KMS-11 (cell line): ENCODE results near the gene EPHB2.

Experiments
- H2AFZ ChIP-seq: fragments of 200-600 bp; sonication (generic); 2 replicates; pipeline ENCODE4 v1.6.1; 2016; ENCODE audit warnings: antibody characterized with exemption, mixed run types, low read depth
- H3K27ac ChIP-seq: fragments of 200-600 bp; sonication (generic); 2 replicates; pipeline ENCODE4 v1.6.1; 2016; ENCODE audit warnings: mild to moderate bottlenecking, mixed run types
- H3K27me3 ChIP-seq: fragments of 200-600 bp; sonication (generic); 2 replicates; pipeline ENCODE4 v1.6.1; 2017; ENCODE audit warnings: mild to moderate bottlenecking, low read depth, mixed run types, moderate library complexity; ENCODE audit not compliant: insufficient read depth
- H3K36me3 ChIP-seq: fragments of 200-600 bp; sonication (generic); 2 replicates; pipeline ENCODE4 v1.6.1; 2017; ENCODE audit warnings: mild to moderate bottlenecking, mixed run types; ENCODE audit not compliant: insufficient read depth
- H3K4me1 ChIP-seq: fragments of 200-600 bp; sonication (generic); 2 replicates; pipeline ENCODE4 v1.6.1; 2016; ENCODE audit warnings: mild to moderate bottlenecking, low read depth, mixed run types; ENCODE audit not compliant: poor library complexity, severe bottlenecking
- H3K4me2 ChIP-seq: fragments of 200-600 bp; sonication (generic); 2 replicates; pipeline ENCODE4 v1.7.0; 2016; ENCODE audit warnings: mild to moderate bottlenecking, mixed run types
- H3K4me3 ChIP-seq: fragments of 200-600 bp; sonication (generic); IDR thresholded peaks from 2 replicates; pipeline ENCODE4 v1.6.1; 2017; ENCODE audit warnings: low read depth, low read length, mixed read lengths; ENCODE audit not compliant: insufficient read depth
- H3K79me2 ChIP-seq: fragments of 200-600 bp; sonication (generic); 2 replicates; pipeline ENCODE4 v1.6.1; 2016; ENCODE audit warnings: low read depth, mixed run types; ENCODE audit not compliant: insufficient read depth
- H3K9ac ChIP-seq: fragments of 200-600 bp; sonication (generic); 2 replicates; pipeline ENCODE4 v1.6.1; 2016; ENCODE audit warnings: mild to moderate bottlenecking, mixed run types
- H4K20me1 ChIP-seq: fragments of 200-600 bp; sonication (generic); 2 replicates; pipeline ENCODE4 v1.6.1; 2016; ENCODE audit warnings: mild to moderate bottlenecking, mixed run types; ENCODE audit not compliant: insufficient read depth
- CTCF ChIP-seq: fragments of 200-600 bp; sonication (generic); conservative IDR thresholded peaks from 2 replicates; pipeline ENCODE4 v1.6.1; 2017; ENCODE audit warnings: low read depth, mild to moderate bottlenecking, antibody characterized with exemption, low read length, moderate library complexity, mixed read lengths

The EPHB2 gene

DNA sequence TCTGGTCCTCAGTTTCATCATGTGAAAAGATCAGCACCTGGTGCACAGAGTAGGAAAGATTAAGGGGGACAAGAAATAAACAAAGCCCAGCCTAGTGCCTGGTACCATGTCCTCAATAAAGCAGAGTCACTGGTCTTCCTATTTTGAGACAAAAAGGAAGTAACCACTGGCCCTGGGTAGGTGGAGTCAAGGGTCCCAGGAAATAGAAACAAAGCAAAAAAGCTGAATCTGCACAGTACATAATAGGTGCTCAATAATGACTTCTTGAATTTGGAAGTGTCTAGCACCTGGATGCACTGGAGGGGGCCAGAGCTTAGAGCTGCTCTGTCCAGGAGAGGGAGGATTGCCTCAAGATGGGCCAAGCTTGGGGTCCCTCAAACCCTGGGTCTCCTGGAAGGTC, 1.9 kb upstream of the EPHB2 start:
- no peak overlapping the region for H3K27ac ChIP-seq
- H3K36me3 ChIP-seq: no peaks in the 10 kb centered on the region
- no peak overlapping the region for H3K4me2 ChIP-seq
- no peak overlapping the region for H3K9ac ChIP-seq
- TF ChIP-seq CTCF: no peak
- H3K27me3 ChIP-seq: peaks cover 60% of the 10 kb centered on the region
- no peaks in the 10 kb centered on the region for H4K20me1 ChIP-seq
- no peak overlapping the region for H3K4me3 ChIP-seq
- H3K79me2 ChIP-seq: no peaks in the 10 kb centered on the region
- peaks cover 16% of the 10 kb centered on the region for H3K4me1 ChIP-seq
- H2AFZ ChIP-seq: no peak overlapping the region

DNA sequence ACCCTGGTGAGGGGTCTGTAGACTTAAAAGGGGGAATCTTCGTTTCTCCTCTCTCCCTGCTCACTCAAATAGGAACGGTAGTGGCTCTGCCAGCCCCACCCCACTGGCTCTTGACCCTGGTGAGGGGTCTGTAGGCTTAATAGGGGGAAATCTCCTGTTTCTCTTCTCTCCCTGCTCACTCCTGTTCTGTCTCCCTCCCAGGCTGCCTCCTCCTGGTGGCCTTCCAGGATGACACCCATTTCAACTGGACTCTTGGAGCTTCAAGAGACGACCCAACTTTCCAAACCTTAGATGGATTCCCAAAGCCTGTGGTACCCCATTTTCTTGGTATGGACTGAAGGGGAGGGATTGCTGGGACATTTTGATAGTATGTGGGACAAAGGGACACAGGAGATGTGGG, 1.4 kb upstream of the EPHB2 start:
- Histone ChIP-seq H2AFZ (no peak overlapping the region), H3K4me2 (no peak overlapping the region), H4K20me1 (no peaks in the 10 kb centered on the region), H3K4me1 (peaks cover 16% of the 10 kb centered on the region), H3K36me3 (no peaks in the 10 kb centered on the region), H3K27ac (no peak overlapping the region), H3K27me3 (peaks cover 63% of the 10 kb centered on the region), H3K4me3 (no peak overlapping the region), H3K9ac (no peak overlapping the region), H3K79me2 (no peaks in the 10 kb centered on the region)
- TF ChIP-seq CTCF: no peak

DNA sequence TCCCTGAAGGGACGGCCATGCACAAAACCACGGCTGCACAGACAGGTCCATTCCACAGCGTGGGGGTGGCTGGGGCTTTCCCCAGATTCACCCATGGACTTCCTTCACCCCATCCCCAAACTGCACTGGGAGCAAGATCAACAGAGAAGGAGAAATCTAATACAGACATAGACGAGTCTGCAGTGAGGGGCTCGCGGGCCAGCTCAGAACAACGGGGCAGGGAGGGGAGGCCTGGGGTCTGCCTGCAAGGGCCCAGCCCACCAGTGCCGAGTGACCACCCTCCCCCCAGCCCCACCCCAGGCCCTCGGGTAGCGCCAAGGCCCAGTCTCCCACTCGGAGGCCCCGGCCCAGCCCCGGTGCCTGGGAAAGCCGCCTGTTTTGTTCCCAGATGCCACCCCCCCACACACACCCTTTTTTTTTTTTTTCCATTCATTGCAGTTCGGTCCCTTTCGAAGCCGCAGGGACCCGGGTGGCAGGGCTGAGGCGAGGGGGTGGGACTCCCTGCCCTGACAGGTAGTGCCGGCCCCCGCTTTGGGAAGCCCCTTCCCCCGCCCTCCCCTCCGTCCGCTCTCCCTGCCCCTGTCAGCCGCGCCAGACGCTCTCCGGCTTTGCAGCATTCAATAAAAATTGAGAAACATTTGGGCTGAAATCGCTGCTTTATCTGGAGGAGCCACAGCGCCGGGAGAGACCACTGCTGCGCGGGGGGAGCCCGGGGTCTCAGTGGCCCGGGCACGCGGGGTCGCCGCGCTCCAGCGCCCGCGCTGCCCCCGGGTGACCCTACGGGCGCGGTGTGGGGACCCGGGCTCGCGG, 543 bp upstream of the EPHB2 start:
- H3K4me2 ChIP-seq: no peak overlapping the region
- H3K9ac ChIP-seq: no peak overlapping the region
- H3K36me3 ChIP-seq: no peaks in the 10 kb centered on the region
- H3K4me1 ChIP-seq: peaks cover 16% of the 10 kb centered on the region
- no peak for TF ChIP-seq CTCF
- no peaks in the 10 kb centered on the region for H3K79me2 ChIP-seq
- peaks cover 72% of the 10 kb centered on the region for H3K27me3 ChIP-seq
- no peak overlapping the region for H3K4me3 ChIP-seq
- H2AFZ ChIP-seq: no peak overlapping the region
- no peaks in the 10 kb centered on the region for H4K20me1 ChIP-seq
- no peak overlapping the region for H3K27ac ChIP-seq

- Histone ChIP-seq H3K36me3 (no peaks in the 10 kb centered on the region), H3K4me3 (no peak overlapping the region), H4K20me1 (no peaks in the 10 kb centered on the region), H3K27me3 (peaks cover 81% of the 10 kb centered on the region), H2AFZ (no peak overlapping the region), H3K9ac (no peak overlapping the region), H3K4me2 (no peak overlapping the region), H3K79me2 (no peaks in the 10 kb centered on the region), H3K27ac (no peak overlapping the region), H3K4me1 (peaks cover 16% of the 10 kb centered on the region)
- no peak for TF ChIP-seq CTCF
These were observed 432 bp downstream of the EPHB2 start for GRCh38 chr1:22711071-22711470.
